HG02571 (cell line): ENCODE results near the gene FNIP1.
A peak's percentile ranks its signal among the peaks of the same experiment; 100 is the strongest.
"Not testable (repeated sequence)": the region's sequence is repeated elsewhere in the genome, so short reads cannot be mapped to it uniquely, and the experiment has no call there.

Source experiments
- ATAC-seq: cut with Tn5 transposase; IDR thresholded peaks from one replicate; pipeline ENCODE4 v1.9.1; 2021; ENCODE audit warnings: mild to moderate bottlenecking, moderate library complexity; ENCODE audit not compliant: unreplicated experiment

Gene FNIP1

DNA sequence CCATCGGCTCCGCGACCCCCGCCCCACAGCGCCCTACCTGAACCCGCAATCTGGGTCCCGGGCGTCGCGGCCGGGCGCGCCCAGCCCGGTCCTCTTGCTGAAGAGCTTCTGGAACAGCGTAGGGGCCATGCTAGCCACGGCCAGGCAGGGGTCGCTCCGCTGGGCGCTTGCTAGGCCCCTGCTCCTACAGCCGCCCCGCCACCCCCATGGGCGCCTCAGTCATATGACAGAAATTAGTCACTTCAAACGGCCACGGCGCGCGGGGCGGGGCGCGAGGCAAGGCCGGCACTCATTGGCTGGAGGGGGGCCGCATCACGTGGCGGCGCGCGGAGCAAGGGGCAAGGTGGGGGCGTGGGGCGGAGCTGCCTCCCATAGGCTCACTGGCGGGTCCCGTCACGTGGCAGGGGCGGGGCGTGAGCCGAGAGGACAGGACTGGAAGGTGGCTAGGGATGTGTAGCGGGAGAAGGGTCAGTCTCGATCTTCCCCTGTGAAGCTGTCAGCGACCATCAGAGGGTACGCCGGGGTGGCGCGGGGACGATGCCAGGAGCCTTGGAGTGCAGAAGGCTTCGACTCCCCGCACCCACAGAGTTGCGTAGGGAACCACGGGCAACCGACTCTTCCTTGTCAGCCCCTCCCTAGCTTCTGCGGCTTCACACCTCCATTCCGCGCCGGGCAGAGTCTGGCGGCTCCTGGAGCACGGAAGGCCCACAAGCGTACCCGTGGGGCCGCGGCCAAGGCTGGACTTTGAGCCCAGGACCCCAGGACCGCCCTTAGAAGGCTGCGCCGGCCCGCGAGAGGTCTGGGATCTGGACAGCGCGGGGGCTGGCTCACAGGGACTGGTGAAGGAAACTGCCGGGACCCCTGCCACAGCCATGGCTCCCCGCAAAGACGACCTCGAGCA is at the start of gene FNIP1:
Gene FNIP1, minus strand, starts transcription at position 225 of the 901 bp plus-strand sequence. Its CDS starts 96 bp downstream, at position 129.
- ATAC-seq: peak; percentile 95

DNA sequence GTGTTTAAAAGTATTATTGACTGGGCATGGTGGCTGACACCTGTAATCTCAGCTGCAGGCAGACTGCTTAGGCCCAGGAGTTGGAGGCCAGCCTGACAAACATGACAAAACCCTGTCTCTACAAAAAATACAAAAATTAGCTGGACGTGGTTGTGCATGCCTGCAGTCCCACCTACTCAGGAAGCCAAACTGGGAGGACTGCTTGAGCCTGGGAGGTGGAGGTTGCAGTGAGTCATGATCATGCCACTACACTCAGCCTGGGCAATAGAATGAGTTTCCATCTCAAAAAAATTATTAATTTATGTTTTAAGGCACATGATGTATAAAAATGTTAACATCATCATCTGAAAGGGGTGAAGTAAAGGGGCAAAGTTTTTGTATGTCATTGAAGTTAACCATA is 49.7 kb upstream of the FNIP1 start:
- ATAC-seq: no peak

DNA sequence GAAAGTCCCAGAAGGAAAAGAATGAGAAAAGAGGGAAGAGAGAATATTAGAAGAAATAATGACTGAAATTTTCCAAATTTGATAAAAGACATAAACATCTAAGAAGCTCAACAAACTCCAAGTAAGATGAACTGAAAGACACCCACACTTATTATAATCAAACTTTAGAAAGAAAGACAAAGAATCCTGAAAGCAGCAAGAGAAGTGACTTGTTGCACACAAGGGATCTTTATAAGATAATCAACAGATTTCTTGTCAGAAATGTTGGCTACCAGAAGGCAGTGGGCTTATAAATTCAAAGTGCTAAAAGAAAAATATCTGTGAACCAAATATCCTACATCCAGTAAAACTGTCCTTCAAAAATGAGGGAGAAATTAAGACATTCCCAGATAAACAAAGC is 49.0 kb upstream of the FNIP1 start:
- ATAC-seq: no peak

DNA sequence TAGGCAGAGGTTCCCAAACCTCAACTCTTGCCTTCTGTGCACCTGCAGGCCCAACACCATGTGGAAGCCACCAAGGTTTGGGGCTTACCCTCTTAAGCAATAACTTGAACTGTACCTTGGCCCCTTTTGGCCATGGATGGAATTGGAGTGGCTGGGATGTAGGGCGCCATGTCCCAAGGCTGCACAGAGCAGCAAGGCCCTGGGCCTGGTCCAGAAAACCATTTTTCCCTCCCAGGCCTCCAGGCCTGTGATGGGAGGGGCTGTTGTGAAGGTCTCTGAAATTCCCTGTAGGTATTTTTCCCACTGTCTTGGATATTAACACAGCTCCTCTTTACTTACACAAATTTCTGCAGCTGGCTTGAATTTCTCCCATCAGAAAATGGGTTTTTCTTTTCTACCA is 46.2 kb upstream of the FNIP1 start:
- ATAC-seq: not testable (repeated sequence)

DNA sequence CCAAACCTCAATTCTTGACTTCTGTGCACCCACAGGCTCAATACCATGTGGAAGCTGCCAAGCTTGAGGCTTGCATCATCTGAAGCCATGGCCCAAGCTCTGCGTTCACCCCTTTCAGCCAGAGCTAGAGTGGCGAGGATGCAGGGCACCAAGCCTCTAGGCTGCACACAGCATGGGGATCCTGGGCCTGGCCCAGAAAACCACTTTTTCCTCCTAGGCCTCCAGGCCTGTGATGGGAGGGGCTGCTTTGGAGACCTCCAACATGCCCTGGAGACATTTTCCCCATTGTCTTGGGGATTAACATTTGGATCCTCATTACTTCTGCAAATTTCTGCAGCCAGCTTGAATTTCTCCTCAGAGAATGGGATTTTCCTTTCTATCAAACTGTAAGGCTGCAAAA is 35.9 kb upstream of the FNIP1 start:
- not testable (repeated sequence) for ATAC-seq

DNA sequence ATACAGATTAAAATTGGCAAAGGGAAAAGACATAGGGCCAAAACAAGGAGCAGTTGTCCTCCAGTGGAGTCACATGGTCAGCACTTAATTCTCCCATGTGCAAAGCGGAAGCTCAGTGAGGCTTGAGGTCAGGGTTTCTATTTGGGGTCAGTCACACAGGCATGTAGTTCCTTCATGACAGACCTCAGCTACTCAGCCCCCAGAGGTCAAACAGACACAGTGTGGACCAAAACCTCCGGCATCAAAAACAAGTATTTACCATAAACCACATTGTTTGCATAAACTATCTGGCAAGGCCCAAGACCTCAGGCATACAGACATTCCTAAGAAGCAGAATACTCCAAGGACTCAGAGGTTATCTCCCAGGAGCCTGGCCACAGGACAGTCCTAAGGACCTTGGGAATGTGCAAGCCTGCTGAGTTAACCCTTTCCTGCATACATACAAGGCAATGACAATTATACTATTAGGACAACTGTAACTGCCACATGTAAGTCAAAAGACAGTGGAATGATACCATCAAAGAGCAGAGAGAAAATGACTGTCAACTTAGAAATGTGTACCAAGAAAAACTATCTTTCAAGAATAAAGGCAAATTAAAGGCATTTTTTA is 28.7 kb upstream of the FNIP1 start:
- ATAC-seq: no peak

DNA sequence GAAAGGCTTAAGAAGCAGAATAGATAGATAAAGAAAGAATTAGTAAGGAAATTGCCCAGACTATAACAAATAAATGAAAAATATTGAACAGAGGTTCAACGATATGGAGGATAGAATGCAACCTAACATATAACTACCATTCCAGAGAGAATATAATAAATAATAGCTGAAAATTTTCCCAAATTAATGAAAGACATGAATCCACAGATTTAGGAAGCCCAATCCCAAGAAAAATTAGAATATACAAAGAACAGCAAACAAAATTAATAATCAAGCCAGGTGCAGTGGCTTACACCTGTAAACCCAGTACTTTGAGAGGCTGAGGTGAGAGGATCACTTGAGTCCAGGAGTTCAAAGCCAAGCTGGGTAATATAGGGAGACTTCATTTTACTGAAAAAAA is 27.8 kb upstream of the FNIP1 start:
- ATAC-seq: no peak

DNA sequence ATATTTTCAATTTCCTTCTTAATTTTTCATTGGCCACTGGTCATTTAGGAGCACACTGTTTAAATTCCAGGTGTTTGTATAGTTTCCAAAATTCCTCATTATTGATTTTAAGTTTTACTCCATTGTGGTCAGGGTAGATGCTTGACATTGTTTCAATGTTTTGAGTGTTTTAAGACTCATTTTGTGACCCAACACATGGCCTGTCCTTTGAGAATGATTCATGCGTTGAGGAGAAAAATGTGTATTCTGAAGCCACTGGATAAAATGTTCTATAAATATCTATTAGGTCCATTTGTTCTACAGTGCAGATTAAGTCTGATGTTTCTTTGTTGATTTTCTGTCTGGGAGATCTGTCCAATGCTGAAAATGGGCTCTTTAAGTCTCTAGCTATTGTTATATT is 24.4 kb upstream of the FNIP1 start:
- ATAC-seq: no peak

DNA sequence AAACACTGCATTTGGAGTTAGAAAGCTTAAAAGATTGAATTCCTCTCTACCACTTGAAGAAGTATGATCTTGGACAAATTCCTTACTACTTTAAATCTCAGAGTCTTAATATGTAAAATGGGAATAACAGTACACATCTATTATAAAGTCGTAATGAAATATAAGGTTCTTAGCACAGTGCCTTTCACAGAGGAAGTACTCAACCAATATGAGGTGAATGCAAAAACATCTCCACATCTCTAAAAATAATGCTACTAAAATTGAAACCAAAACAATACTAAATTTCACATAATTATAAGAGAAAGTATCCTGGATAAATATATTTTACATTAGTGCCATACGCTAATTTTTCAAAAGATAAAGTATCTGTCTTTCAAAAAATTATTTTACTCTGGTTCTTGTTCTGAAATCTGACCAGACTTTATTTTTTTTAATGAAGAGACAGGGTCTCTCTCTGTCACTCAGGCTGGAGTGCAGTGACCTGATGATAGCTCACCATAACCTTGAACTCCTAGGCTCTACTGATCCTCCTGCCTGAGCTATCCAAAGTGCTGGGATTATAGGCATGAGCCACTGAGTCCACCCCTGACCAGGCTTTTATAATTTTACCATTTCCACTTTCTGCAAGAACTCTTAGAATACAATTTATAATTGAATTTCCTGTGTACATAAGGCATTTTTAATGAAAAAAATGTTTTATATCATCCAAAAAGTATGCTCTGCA is 21.3 kb upstream of the FNIP1 start:
- ATAC-seq: no peak

DNA sequence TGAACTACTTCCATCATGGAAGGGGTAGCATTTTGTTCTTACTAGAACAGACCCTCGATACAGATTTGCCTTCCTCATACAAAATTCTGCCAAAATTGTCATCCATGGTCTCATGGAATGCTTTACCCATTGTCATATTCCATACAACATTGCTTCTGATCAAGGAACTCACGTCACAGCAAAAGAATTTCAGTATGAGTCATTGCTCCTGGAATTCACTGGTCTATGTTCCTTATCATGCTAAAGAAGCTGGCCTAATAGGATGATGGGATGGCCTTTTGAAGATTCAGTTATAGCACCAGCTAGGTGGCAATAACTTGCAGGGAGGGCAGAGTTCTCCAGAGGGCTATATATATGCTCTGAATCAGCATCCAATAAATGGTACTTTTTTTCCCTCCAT is 18.2 kb upstream of the FNIP1 start:
- ATAC-seq: no peak

DNA sequence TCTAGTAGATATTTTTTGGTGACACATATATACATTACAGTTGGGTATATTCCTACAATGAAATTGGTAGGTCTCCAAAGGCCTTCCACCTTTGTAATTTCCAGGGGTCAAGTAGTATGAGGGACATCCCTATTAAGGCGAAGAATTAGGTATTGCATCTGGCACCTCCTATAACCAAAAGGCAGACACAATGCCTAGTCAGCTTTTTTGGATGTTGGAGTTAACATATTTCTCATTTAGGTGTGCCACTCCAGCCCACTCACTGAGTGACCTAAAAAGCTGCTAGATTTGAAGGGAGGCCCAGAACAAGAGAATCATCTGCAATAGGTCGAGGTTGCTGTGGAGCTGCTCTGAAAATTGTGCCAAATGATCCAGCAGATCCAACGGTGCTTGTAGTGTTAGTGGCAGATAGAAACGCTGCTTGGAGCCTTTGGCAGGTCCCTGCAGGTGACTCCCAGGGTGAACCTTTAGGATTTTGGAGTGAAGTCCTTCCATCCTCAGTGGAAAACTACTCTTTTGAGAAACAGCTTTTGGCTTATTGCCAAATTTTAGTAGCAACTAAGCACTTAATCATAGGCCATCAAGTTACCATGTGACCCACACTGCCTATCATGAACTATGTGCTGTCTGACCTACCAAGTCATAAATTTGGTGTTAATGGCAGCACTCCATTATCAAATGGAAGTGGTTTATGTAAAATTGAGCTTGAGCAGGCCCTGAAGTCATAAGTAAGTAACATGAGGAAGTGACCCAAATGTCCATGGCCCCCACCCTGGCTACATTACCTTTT is 15.7 kb upstream of the FNIP1 start:
- ATAC-seq: no peak

DNA sequence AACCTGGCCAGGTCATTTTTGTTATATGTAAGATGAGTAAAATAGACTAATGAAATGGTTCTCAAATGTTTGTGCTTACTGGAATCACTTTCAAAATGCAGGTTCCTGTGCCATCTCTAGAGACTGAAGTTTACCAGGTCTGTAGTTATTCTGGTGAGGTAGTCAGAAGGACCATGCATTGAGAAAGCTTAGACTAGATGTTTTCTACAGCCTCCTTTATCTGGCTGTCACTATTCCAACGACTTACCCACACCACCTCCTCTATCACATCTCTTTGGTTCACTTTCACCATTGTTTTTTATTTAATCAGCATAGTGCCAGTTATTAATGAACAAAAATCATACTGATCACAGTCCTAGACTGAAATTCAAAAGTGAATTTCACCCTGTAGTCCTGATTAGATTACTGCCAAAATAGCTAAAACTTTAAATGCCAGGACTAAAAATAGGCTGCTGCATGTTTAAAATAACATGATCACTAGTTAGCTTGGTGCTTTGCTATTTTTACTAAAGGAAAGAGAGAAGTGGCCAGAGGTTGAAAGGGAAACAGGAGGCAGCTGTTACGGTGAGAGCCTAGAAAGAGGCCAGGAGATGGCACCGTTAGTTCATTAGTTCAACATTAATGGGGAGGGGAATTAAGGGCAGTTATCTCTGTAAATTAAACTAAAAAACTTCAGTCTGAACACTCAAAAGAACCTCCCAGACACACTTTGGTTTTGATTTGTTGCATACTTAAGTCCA is 13.9 kb upstream of the FNIP1 start:
- peak; percentile 68 for ATAC-seq

DNA sequence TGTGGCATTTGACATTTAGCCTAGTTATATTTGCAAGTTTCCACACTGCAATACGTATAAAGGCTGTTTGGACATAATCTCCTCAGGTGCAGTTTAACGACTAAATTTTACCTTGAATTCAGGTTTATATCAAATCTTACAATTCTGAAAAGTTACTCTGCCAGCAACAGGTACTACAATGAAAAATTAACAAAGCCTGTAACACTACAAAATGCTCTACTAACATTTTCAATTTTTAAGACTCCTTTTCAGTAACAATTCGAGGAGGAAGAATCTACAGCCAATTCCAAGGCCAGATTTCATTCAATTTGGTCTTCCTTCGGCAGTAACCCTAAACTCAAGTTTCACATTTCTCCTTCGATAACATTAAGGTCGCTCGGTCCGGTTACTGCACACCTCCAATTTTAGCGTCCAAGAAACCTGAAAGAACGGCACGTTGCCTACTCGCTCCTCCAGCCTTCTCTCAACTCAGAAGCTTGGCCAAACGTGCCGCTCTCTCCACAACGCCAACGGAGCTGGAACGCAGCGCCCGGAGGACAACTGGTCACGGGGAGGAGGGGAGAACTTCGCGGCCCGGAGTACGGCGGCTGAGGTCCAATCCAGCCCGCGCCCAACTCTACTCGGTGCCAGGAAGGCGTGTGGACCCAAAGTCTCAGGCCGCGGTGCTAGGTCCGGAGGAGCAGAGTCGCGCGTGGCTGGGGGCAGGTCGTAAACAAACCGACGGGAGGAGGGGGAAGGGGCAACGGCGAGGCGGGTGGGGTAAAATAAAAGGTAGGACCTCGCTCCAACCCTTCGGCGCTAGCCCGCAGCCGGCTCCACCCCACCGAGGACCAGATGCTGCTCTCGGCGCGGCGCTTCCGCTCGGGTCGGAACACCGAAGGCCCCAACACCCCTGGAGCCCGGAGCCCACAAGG is 681 bp downstream of the FNIP1 start:
- ATAC-seq: peak; percentile 18

DNA sequence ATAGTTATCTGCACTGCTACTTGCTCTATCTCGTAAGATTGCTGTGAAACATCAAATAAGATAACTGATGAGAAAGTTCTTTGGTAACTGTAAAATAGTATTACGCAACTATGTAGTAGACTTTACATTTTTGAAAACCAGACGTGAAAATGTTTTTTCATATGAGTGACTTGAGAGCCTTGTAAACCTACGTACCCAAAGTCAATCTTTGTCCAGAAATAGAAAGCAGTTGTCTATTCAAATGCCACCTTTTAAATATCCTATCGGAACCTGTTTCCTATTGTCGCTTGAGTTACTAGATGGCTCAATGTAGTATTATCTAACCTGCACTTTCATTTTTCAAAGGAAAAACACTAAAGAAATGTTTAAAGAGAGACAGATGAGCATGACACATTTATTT is 1.6 kb downstream of the FNIP1 start:
- no peak for ATAC-seq

DNA sequence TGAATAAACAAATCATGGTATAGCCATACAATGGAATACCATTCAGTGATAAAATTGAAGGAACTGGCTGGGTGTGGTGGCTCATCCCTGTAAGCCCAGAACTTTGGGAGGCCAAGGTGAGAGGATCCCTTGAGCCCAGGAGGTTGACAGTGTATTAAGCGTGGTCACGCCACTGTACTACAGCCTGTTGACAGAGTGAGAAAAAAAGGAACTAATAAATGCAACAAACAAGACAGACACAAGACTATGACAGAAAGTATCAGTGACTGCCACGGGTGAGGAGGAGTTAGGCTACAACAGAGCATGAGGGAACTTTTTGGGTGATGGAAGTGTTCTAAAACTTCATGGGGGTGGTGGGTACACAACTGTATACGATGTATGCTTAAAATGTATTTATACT is 2.2 kb downstream of the FNIP1 start:
- ATAC-seq: no peak

DNA sequence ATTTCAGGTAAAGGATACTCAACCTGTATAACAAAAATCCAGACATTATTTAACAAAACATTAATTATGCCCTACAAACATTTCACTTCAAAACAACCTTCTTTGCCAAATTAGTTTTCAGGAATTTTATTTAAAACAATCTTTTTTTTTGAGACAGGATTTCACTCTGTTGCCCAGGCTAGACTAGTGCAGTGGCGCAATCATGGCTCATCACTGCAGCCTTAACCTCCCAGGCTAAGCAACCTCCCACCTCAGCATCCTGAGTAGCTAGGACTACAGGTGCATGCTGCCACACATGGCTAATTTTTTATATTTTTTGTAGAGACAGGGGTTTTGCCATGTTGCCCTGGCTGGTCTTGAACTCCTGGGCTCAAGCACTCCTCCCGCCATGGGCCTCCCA is 3.9 kb downstream of the FNIP1 start:
- no peak for ATAC-seq

DNA sequence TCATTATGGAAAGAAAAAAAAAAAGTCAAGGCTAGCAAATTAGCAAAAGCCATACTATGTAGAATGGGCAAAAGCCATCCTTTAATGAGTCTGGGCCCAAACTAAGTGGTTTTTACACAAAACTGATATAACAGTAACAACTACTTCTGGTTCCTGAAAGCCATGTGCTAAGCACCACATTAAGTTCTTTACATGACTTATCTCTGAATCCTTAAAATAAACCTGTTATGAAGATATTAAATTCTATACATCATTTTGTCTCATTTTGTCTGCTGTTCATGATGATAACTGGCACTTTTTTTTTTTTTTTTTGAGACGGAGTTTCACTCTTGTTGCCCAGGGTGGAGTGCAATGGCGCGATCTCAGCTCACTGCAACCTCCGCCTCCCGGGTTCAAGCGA is 5.0 kb downstream of the FNIP1 start:
- no peak for ATAC-seq

DNA sequence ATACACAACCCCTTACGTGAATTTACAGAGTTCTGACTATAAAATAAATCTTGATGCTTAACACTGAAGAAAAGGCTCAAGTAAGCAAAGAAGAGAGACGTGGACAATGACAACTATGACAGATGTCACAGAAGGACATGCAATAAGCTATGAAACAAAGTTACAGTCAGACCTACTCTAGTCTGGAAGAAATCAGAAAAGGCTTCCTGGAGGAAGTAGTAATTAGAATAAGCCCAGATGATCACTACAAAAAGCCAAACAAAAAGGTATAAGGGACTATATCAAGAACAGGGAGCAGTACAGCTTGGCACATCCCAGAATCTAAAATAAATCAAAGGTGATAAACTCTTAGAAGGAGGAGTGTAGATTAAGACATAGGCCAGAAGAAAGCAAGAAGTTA is 6.3 kb downstream of the FNIP1 start:
- no peak for ATAC-seq

DNA sequence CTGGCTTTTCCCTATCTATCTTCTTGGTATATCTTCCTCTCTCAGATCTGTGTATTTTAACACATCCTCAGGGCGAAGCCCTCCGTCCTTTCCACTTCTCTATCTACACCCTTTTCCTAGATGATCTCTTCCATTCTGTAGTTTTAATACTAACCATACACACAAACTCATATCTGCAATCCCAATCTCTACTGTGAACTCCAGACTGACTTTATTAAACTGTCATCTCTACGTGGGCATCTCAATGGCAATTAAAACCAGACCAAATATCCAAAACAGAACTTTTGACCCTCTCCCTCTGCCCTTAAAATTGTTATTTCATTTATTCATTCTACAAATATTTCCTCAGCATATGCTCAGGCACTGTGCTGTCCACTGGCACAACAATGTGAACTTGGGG is 7.1 kb downstream of the FNIP1 start:
- ATAC-seq: no peak
